GM20431 (cell line): Measurements from ENCODE around the gene GTF2I.
"Not testable (repeated sequence)": the region's sequence is repeated elsewhere in the genome, so short reads cannot be mapped to it uniquely, and the experiment has no call there.

ENCODE experiments used
- in situ Hi-C: fragments of 300-500 bp; cut with MseI, MboI; formaldehyde crosslinking; loops from one replicate; pipeline ENCODE4 v1.15.0; 2020; ENCODE audit warnings: low sequenced_read_pairs; ENCODE audit not compliant: unreplicated experiment

Gene GTF2I

DNA sequence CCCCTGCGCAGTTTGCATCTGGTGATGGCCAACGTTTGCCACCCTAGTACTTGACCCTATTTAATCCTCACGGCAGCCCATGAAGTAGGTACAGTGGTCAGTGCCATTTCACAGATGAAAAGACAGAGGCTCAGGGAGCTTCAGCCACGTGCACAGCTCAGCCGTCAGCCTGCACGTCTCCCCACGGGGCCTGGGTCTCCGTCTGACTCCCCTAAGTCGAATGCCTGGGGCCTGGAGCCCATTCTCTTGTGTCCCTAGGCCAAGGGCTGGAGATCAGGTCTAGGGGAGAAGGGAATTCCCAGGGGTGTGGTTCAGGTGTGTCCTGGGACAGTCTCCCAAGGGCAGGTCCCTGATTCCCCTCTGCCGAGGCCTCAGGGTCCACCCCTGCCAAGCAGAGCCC is 109.5 kb downstream of the GTF2I start:
- in situ Hi-C loops = not testable (repeated sequence)

GRCh38 chr7:74770062-74770461 is 112.5 kb downstream of the GTF2I start:
- in situ Hi-C loops = not testable (repeated sequence)

DNA sequence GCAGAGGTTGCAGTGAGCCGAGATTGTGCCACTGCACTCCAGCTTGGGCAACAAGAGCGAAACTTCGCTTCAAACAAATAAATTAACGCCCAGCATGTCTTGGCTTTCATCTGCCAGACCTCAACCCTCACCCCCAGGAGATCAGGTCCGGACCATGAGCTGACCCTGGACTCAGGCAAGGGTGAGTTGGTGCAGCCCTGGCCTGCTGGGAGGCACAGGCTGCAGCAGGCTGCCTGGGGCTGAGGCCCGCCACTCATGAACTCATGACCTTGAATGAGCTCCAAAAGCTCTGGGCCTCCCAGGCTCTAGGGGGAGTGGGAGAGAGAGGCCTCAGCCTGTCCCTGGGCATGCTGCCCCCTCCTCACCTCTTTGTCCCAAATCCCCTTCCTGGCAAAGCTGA is 114.6 kb downstream of the GTF2I start:
- in situ Hi-C loops = not testable (repeated sequence)

DNA sequence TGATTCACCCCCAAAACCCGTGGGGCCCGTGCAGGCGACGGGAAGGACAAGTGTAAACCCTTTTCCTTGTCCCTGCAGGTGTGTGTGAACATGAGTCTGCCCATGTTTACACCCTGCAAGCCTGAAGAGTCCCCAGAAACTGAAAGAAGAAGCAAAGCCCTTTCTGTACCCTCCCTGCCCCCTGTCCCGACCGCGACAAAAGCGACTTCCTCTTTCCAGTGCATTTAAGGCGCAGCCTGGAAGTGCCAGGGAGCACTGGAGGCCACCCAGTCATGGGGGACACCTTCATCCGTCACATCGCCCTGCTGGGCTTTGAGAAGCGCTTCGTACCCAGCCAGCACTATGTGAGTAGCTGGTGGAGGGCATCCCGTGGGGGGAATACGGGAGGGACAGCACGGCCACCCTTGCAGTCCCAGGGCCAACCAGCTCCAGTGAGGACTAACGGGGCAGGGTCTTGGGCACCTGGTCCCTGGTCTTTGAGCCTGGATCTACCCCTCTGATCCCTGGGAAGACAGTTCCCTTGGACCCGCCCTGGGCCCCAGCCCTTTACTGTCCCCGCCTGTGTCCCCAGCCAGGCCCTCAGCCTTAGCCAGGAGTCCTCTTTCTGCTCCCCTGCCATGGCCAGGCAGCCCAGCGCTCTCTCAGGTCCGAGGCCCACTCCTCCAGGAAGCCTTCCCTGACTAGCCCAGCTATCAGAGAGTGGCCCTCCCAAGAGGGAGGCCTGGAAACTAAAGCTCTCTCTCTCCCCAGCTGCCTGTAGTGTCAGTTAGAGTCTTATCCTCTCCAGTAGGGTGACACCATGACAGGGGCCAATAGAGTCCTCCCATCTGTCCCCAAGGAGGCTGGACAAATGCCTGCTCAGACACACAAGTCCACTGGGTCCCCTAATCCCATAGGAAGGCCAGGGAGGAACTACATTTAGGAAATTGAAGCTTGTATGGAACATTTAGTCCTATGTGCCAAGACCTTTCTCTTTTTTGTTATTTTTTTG is 116.5 kb downstream of the GTF2I start, which contains the start of gene NCF1:
Gene NCF1 (plus strand): TSS at position 252 of the 991 bp plus-strand sequence. CDS start 21 bp downstream, at position 273.
- in situ Hi-C loops = not testable (repeated sequence)

- in situ Hi-C loops = not testable (repeated sequence)
Measured at GRCh38 chr7:74775111-74775510, 117.6 kb downstream of the GTF2I start.

- in situ Hi-C loops = not testable (repeated sequence)
Measured at GRCh38 chr7:74779053-74779452, 121.5 kb downstream of the GTF2I start.

DNA sequence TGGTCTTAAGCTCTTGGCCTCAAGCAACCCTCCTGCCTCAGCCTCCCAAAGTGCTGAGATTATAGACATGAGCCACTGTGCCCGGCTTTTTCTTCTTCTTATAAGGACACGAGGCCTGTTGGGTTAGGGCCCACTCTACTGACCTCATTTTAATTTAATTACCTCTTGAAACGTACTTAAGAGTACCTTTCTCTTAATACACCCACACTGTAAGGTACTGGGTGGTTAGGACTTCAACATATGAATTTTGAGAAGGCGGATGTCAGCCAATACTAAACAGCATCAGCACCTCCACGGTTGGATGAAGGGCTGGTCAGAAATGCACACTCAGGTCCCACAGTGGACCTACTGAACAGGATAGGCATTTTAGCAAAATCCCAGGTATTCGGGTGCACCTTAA is 124.2 kb downstream of the GTF2I start:
- in situ Hi-C loops = not testable (repeated sequence)

DNA sequence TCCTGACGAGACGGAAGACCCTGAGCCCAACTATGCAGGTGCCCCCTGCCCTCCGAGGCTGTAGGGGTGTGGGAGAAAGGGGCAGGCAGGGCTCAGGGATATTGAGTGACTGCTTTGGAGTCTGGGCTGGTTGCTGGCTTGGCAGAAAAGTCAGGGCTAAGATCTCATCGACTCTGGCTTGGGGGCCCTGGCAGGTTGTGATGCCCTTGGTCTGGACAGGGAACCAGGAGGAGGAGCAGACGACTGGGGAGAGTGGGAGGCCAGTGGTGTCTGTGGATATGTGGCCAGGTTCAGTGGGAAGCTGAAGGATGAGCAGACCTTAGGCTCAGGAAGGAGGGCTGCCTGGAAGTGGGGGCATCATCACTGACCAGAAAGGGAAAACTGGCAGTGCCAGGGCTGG is 126.1 kb downstream of the GTF2I start:
- in situ Hi-C loops = not testable (repeated sequence)

- in situ Hi-C loops = not testable (repeated sequence)
Measured at GRCh38 chr7:74788369-74789150, 131.0 kb downstream of the GTF2I start.

DNA sequence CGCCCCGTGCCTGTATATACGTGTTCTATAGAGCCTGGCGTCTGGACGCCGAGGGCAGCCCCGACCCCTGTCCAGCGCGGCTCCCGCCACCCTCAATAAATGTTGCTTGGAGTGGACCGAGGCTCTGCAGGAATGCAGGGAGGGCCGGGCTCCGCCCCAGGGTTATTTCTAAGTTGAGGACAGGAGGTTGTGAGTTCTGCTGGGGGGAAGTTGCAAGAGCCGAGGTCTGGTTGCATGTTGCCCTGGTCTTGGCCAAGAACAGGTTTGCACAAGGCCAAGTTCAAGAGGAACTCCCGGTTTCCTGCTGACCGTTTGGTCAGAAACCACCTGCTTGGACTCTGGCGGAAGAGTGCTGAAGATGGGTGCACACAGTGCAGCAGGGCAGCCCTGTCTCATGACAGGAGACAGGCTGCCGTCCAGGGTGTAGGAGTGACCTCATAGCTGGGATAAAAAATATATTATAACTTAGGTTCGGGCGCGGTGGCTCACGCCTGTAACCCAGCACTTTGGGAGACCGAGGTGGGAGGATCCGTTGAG is 131.8 kb downstream of the GTF2I start:
- in situ Hi-C loops = not testable (repeated sequence)

DNA sequence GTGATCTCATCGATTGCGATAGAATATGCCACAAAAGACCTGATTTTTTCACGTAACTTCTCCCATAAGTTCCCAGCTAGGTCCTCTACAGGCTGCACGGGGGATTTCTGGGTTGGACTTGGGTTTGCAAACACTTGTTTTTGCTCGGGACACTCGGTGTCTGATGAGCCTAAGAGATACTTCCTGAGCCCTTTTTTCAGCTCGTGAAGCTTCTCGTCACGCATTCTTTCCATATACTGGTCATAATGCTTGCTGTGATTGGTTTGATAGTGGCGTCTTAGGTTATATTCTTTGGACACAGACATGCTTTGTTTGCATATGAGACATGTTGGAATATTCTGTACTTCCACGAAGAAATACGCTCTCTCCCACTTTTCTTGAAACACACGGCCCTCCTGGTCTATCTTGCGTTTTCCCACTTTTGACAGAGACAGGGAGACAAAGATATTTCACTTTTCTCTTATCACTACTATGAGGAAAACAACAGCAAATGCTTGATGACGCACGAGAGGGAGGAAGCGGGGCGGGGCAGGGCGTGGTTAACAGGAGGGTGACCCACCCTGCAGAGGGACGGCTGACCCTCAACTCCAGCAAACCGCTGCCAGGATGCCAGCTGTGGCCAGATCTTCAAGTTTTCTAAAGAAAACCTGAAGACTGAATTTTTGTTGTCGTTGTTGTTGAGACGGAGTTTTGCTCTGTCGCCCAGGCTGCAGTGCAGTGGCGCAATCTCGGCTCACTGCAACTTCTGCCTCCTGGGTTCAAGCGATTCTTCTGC is 140.5 kb downstream of the GTF2I start:
- in situ Hi-C loops = not testable (repeated sequence)

DNA sequence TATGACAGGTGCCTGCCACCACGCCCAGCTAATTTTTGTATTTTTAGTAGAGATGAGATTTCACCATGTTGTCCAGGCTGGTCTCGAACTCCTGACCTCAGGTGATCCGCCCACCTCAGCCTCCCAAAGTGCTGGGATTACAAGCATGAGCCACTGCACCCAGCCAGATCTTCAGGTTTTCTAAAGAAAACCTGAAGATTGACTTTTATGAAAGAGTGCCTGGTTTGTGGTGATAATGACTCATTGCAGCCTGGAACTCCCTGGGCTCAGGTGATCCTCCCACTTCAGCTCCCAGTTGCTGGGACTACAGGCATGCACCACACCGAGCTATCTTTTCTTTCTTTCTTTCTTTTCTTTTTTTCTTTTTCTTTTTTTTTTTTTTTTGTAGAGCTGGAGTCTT is 141.1 kb downstream of the GTF2I start:
- in situ Hi-C loops = not testable (repeated sequence)
